H1 (cell line): ENCODE results near the gene PNRC1. TPM values are rescaled to one million over a fixed set of nuclear protein-coding genes. Genes with fewer than 3 reads are reported as not detected.

Experiments
- SP4 ChIP-seq: IDR thresholded peaks from 2 replicates; pipeline ENCODE4 v1.6.1; 2012; ENCODE audit warnings: low read length, inconsistent platforms
- TAF7 ChIP-seq: optimal IDR thresholded peaks from 2 replicates; pipeline ENCODE3; 2011; ENCODE audit warnings: low read depth, mild to moderate bottlenecking, inconsistent platforms, low read length, moderate library complexity, borderline replicate concordance
- polyA plus RNA-seq, 7 experiments: library from polyadenylated mRNA; depleted of rRNA in 3 of 7; stranded (reverse) in 5 of 7; unstranded in 2 of 7; fragments of >200 nt in 5 of 7; fragments of 200-250 nt in 2 of 7; gene quantifications; 1 replicate in 5 of 7; 2 replicates in 1 of 7; 4 replicates in 1 of 7; pipeline versions ENCODE4 v1.2.1 to v1.2.3, GENCODE V29; 2011 to 2013; ENCODE audit warnings: missing spikeins in 2 of 7, mixed read lengths in 2 of 7
- total RNA-seq: library from RNA; stranded (reverse); fragmentation: NEBNext Ultra II Directional; extraction: Animal tissue kit (Norgen Biotek cat#: 25700); gene quantifications from 2 replicates; pipeline ENCODE4 v1.2.1, GENCODE V29; 2021

Gene PNRC1
- total and polyA plus RNA-seq, 2 of the 8 experiments (the other 6 are each of a cell fraction or from before 2014, with no cell fraction given) = 6.3 to 48.5 TPM

DNA sequence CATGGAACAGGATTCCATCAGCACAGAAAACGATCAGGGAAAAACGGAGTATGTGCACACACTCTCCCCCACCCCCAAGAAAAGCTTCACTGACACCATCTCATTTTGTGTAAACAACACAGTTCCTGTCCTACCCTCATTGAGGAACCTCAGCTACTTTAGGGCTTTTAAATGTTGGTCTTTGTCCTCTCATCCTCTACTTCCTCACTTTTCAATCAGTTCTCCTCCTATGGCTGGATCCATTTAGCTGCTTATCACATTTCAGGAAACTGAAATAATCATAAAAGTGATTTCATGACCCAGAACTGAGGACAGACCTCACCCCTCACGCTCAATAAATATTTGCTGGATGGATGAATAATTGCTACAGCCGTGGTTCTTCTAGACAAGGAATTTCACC lies 33.1 kb upstream of the PNRC1 start (continued):
- TF ChIP-seq TAF7 = no peak
- TF ChIP-seq SP4 = no peak
